DMS114 treated with DMSO at 0.1 percent for 48 hours (cell line): ENCODE data around the gene DCDC2.
A peak's percentile ranks its signal among the peaks of the same experiment; 100 is the strongest.
"Not testable (repeated sequence)": the region's sequence is repeated elsewhere in the genome, so short reads cannot be mapped to it uniquely, and the experiment has no call there.

ENCODE experiments used
- DNase-seq: peaks from one replicate; lab custom pipeline; 2025; ENCODE audit not compliant: unreplicated experiment; lab: John Stamatoyannopoulos, UW

Gene DCDC2

GRCh38 chr6:24329022-24329421 lies 28.8 kb downstream of the DCDC2 start:
- no peak for DNase-seq

DNA sequence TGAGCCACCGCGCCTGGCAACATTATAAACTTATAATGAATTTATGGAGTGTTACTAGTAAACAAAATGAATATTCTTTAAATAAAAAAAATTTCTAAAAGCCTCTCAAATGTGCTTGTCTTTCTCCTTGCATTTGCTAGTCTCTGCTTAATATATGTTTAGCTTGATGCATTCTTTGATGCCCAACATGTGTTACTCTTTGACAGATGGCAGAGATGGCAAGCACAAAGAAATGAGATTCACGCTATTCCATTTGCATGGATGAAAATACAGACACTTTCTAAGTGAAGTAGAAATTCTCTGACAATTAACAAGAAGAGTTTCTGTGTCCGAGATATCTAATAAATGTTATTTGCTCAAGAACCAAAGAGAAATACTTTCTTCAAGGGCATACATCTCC lies 30.1 kb downstream of the DCDC2 start:
- no peak for DNase-seq

GRCh38 chr6:24325978-24326377 lies 31.9 kb downstream of the DCDC2 start:
- no peak for DNase-seq

DNA sequence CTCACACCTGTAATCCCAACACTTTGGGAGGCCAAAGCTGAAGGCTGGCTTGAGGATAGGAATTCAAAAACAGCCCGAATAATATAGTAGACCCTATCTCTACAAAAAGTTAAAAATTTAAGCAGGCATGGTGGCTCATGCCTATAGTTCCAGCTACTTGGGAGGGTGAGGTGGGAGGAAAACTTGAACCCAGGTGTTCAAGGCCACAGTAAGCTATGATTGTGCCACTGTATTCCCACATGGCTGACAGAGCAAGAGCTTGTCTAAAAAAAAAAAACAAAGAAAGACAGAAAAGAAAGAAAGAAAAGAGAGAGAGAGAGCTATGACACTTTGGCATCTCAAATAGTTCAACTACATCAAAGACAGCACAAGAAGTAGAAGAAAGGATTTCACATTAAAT lies 33.2 kb downstream of the DCDC2 start:
- no peak for DNase-seq

DNA sequence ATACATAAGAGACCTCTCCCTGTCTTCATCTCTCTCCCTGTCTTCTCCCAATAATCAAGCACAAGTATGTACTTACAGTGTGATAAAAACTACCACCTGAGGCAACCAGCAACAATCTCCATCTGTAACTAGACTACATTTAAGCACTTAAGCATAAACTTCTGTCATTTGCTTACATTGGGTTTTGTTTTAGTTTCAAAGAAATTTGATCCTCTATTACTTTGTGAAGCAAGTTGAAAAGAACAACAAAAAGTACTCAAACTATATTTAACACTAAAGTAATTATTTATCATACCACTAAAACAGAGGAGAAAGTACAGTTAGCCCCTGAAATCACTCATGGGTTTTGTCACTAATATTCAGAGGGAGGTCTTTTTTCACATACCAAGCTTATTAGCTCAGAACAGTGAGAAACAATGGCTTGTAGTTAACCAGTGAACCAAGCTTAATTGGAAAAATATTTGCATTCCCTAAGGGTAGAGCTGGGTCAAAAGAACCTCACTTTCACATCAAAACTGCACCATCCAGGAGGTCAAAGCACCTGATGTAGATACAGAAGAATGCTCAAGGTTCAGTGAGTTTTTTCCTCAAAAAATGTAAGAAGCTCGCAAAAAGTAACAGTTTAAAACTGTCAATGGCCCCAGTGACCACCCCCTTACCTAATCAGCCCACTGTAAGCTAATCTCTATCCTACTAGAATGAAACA lies 34.1 kb downstream of the DCDC2 start:
- no peak for DNase-seq

GRCh38 chr6:24322924-24323323 lies 34.9 kb downstream of the DCDC2 start:
- no peak for DNase-seq

- not testable (repeated sequence) for DNase-seq
Observed at GRCh38 chr6:24322446-24322845, 35.4 kb downstream of the DCDC2 start.

DNA sequence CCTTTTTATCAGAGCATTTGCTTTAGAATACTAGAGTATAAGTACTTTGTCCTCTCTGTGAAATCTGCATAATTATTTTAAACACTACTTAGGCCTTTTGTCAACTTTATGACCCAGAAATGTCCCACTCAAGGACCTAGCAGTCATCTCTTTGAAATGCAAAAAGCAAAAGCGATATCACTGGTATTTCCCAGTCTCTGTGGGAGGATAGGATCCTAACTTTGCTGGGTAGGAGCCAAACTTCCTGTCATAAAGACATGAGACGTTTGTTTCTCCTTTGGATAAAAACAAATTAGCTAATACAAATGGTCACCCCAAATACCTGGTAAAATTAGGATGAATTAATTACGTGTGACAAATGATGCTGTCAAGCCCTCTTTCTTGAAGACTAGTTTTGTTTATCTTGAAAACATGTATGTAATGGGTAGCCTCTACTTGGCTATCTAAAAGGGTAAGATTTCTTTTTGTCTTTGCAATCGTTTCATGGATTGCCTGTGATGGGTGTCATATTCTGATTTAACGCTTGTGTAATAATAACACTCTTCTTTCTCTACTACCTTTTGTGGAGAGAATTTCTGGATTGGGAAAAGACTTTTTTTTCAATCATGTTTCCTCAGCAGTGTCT lies 36.2 kb downstream of the DCDC2 start:
- DNase-seq = no peak

DNA sequence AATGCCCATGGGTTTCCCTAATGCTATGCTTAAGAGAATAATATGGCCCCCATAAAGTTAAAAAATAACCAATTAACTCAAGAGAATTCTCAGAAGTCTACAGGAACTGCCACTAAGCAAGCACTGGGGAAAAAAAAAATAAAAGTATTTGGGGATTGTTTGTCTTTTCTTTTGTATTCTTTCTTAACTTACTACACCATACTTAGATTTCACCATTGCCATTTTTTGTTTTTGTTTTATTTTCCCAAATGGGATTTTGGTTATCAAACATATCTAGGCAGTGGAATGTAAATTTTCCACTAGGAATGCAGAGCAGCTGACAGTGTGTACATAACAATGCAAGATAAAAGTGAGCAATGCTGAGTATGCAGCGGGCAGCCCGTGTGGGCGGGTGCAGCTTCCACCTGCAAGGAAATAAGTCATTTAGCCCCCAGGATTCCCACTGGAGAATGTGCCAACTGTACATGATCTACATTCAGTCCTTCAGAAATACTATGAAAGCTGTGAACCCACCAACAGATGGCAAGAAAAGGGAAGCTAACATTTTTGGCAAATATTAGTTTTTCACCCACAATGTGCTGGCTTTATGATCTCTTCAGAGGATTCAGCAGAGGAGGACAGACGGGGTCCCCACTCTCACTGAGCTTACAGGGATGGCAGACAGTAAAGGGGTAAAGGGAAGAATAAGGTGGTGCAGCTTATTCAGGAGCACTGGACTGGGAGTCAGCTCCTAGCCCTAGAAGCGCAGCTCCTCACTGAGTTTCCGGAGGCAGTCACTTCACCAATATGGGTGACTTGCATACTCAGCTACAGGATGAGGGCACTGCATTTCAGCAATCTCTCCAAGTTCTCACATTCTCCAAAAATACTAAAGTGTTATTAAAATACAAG lies 44.4 kb downstream of the DCDC2 start:
- no peak for DNase-seq

- not testable (repeated sequence) for DNase-seq
Observed at GRCh38 chr6:24311775-24312174, 46.1 kb downstream of the DCDC2 start.

DNA sequence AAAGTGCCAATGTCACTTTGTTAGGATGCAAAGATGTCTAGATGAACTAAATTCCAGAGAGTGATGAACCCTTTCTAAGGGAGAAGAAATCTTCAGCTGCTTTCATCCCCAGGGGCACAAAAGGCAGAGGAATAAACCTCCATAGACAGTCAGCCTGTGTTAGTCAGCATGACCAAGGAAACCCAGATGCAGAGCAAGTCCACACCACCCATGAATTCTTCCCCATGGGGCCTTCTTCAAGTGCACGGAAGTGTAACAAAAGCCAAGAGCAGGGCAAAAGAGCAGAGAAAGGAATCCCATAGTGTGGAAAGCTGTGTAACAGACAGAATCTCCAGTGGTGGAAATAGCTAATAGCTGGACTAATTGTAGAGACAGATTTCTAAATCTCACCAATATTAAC lies 50.0 kb downstream of the DCDC2 start:
- no peak for DNase-seq

GRCh38 chr6:24306936-24307335 lies 50.9 kb downstream of the DCDC2 start:
- no peak for DNase-seq

DNA sequence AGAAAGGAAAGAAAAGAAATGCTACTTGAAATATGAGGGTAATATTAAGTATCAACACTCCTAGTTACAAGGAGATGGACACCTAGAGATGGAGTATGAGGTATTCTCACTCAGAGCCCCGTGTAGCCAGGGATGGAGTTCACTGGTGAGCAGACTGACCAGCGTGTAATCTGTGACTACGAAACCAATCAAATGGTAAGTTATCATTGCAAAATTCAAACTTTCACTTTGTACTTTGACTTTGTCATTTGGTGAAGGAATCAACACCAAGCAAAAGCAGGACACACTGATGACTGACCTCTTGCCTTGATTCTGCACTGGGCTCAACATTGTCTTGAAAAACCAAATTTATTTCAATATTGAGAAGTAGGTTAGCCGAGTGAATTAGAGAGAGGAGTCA lies 51.8 kb downstream of the DCDC2 start:
- no peak for DNase-seq

- DNase-seq = no peak
Observed at GRCh38 chr6:24296944-24297343, 60.9 kb downstream of the DCDC2 start.

DNA sequence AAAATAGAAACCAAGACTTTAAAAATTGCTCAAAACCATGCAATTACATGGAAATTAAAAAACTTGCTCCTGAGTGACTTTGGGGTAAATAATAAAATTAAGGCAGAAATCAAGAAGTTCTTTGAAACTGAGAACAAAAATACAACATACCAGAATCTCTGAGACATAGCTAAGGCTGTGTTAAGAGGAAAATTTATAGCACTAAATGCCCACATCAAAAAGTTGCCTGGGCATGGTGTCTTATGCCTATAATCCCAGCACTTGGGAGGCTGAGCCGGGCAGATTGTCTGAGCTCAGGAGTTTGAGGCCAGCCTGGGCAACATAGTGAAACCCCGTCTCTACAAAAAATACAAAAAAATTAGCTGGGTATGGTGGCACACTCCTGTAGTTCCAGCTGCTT lies 64.0 kb downstream of the DCDC2 start:
- not testable (repeated sequence) for DNase-seq

DNA sequence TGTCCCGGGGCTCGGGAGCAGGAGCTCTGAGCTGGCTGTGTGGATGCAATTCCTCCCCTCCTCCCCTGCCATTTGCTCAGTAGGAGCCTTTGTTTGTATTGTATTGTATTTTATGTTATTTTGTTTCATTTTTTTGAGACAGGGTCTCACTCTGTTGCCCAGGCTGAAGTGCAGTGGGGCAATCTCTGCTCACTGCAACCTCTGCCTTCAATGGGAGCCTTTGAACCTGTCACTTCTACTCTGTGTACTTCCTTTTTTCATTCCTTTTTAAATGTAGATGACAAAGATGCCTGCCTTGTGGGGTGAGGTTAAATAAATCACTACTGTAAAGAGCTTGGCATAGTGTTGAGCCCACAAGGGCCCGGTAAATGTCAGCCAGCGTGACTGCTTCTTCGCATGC lies 70.6 kb downstream of the DCDC2 start:
- DNase-seq = no peak

DNA sequence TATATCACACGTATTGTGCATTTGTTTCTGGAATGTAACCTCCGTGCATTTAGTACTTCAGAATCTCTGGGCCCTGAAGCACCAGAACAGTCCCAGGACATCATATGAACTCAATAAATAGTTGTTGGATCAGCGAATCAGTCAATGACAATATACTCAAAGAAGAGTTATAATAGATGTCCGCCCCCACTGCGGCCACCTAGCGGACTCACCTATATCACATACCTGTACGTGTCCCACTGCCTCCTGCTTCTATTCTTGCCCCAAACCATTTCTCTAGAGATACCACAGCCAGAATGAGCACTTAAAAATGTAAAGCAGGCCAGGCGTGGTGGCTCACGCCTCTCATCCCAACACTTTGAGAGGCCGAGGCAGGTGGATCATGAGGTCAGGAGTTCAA lies 73.9 kb downstream of the DCDC2 start:
- DNase-seq = no peak

- DNase-seq = peak; percentile 97
Observed at GRCh38 chr6:24283043-24283985, 74.5 kb downstream of the DCDC2 start.

DNA sequence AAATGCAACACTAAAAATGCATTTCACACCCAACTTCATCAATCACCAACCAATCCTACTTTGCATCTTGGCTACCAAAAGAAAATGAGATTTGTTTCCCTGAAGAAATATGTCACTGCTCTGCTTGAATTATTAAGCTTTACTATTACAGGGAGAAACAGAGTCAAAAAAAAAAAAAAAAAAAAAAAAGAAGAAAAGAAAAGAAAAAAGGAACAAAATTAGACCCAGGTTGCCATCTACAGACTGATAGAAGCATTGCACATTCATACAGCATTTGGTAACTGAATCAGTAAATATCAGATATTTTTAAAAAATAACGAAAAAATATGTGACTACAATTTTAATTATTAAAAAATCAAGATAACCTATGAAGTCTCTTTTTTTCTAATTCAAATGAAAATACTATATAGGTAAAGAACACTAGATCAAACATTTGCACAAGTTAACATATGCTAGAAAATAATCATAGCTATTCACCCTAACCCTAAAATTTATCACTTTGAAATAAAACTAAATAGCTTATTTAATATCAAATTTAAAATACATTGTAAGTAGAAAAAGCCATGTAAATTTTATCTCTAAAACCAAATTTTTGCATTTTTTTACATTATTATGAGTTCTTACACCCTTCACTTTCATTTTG lies 83.3 kb downstream of the DCDC2 start:
- peak; percentile 39 for DNase-seq

GRCh38 chr6:24273096-24273870 lies 84.6 kb downstream of the DCDC2 start:
- no peak for DNase-seq
